Stimulated activated CD8-positive, alpha-beta memory T cell treated with anti-CD3 and anti-CD28 coated beads, Interleukin-12 subunit alpha, Interleukin-12 subunit beta, amount 100 ng/mL, for 4 hours (primary cell): ENCODE results near the gene SIM1.
"Not testable (repeated sequence)": the region's sequence is repeated elsewhere in the genome, so short reads cannot be mapped to it uniquely, and the experiment has no call there.

Experiments used
- DNase-seq: peaks from one replicate; pipeline ENCODE4 v3.0.0-alpha.2; 2020; ENCODE audit warnings: low read depth

Gene SIM1

DNA sequence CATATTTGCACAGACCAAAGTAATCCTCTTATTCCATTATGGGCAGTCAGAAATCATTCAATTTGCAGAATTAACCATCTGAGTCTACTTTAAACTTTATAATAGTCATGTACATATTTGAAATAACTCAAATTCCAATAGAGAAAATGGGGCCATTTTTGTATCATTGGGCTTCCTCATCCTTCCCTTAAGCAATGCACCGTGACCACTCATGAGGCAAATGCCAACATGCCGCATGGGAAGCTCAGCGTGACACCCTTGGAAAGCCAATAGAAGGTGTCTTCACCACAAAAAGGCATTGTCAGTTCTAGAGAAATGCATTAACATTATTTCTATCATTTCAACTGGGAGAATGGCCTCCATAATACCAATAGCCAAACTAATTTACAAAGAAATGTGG is 38.5 kb downstream of the SIM1 start:
- DNase-seq: no peak

DNA sequence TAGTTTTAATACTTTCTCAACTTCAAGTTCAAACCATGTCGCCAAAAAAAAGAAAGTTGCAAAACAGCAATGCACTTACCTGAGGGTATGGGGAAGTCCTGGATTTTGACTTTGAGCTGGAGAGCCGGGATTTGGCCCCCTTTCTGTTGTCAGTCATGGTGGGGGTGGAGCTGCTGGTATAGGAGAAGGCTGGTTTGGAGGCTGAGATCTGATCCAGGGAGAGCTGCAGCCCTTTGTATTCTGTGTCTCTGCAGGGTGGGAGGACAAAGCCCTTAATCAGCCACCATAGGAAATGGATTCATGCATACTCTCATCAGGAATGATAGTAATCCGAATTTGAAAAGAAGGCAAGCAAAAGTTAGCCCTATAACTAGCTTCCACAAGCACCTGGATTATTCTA is 44.0 kb downstream of the SIM1 start:
- no peak for DNase-seq

DNA sequence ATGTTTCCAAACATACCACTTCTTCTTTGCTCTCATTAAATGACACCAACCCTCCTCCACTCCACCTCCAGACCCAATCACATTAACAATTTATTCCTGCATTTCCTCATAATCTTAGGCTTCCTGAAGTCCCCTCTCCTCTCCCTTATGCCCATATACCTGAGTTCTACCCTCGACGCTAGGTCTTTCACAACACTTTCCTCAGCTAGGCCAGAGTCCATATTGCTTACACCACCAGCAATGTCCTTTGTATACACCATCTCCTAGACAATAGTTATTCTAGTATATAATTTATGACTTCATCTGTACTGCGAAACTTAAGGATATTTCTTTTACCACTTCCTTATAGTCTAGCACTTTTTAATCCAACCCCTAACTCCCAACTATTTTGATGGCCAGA is 47.7 kb downstream of the SIM1 start:
- no peak for DNase-seq

DNA sequence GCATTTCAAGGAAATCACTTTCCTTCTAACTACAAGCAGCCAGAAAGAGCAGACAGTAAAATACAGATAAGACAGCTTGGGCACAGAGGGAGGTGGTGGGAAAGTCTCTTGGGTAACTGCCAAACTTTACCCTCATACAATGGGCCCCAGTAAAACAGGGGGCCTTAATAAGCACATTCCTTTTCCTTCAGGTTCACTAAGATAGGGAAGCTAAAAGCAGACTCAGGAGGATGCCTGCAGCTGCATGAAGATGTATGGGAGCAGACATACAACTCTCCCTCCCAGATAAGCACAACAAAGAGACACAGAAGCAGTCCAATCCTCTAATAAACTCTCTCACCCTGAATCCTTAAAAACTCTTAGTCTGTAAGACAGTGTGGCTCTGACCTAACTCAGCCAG is 49.0 kb downstream of the SIM1 start:
- DNase-seq: no peak

DNA sequence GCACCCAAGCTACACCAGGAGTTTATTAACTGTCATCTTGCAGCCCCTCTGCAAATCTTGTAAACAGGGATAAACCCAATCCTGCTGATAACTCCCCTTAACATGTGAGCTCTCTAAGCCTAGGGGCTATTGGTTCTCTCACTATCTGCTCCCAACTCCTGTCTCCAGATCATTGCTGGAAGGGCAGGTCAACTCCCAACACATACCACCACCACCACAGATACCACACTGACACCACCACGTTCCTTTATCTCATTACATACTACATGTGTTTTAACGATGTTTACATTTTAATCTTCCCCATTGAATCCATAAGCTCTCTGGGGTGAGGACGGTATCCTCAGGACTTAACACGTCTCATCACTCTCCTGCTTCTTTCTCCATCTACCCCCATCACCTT is 51.8 kb downstream of the SIM1 start:
- no peak for DNase-seq

DNA sequence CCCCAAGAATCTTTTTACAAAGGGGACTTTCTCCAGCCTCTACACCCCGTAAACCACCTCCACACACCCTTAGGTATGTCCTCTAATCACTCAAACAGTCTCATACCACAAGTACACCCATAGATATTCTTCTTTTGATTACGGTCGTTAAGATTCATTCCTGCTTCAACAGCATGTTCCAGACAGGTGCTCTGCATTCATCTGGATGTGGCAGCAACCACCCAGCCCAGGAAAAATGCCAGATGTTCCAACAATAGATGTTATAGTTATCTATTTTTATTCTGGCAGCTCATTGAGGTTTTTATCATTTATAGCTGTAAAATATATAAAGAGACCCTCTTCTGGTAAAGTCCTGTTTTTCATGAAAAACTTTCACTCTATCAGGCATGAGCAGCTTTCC is 60.7 kb downstream of the SIM1 start:
- no peak for DNase-seq

DNA sequence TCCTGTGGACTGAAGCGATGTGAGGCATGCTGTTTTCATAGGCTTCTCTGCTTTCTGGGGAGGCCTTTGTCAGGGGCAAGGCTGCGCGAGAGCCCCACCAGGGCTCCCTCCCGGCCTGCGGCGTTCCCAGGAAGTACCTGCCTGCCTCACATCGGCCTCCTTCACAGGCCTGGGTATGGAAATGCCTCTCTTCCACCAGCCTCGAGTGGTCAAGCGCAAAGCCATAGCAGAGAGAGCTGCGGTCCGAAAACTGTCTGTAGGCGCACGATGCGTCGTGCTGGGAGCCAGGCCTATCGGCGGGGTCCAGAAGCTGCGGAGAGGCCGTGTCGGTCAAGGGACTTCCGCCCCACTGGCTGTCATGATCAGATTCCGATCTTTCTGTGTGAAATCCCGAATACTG is 71.2 kb downstream of the SIM1 start:
- DNase-seq: no peak

DNA sequence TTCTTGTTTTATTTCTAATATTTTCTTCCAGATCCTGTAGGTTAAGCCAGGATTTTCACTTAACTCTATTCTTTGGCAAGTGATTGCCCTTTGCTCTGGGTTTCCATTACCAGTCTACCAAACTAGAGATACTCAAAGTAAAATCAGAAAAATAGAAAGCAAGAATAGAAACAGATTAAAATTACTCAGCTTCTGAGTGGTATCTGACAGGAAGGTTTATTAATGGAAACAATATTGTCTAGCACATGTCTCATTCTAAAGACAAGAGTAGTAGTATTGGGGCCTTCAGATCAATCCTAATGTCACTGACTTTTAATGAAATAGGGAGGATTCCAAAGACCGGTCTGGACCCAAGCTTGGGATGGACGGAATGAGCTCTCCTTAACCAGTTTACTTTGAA is 72.3 kb downstream of the SIM1 start:
- DNase-seq: no peak

DNA sequence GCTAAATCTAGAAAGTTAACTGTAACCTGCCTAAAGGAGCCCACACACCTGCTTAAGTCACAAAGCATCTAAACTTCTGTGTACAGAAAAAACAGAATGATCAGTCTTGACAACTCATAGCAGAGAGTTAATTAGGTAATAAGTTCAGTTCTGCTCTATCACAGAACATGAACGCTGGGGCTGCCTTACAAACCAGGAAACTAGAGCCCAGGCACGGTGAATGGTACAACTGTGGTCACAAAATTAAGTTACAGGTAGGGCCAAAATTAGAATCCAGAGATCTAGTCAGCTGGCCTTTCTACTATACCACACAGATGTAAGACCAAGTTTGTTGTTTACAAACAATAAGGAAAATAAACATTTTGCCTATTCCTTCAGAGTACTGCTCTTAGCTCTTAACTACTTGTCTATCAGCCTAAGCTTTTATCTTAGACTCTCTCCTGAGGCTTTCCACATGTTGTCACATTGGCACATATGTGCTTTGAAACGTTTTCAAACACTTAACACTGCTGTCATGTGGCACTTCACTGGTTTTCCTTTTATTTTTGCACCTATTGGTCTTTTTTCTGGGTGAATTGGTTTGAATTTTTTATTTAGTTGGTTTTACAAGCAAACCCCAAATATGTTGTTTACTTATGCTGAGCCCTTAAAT is 75.7 kb downstream of the SIM1 start:
- DNase-seq: no peak

DNA sequence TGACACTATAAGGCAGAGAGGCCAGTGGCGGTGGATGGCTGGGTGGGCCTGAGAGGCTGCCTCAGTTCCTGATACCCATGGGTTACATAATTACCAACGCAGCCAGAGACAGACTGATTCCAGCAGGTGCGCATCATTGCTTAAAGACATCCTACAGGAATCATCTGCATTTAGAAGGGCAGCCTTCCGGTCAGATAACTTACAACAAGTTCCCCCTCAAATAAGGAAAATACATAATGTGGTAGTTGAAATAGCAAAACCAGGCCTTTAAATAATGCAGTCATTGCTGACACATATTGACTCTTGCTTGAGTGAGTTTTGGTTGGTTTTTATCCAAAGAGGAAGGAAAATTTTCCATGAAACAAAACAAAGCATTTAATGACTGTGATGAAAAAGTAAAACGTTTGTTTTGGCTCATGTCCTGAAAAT is 81.9 kb downstream of the SIM1 start:
- DNase-seq: no peak

DNA sequence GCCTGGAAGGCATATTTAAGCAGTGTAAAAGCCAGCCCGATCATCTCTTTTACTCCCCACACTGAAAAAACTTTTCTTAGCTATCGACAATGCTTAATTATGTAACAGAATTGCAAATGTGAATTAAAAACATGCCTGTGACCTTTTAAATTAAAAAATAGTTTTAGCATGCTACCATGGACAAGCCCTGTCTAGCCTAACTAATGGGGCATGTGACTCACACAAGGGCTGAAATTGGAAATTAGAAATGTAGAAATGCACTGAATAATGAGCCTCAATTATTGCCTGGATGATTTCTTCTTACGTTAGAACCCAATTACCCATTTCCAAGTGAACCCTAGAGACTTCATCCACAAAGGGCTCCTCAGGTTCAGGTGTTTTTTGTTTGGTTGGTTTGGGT is 82.7 kb downstream of the SIM1 start:
- no peak for DNase-seq

DNA sequence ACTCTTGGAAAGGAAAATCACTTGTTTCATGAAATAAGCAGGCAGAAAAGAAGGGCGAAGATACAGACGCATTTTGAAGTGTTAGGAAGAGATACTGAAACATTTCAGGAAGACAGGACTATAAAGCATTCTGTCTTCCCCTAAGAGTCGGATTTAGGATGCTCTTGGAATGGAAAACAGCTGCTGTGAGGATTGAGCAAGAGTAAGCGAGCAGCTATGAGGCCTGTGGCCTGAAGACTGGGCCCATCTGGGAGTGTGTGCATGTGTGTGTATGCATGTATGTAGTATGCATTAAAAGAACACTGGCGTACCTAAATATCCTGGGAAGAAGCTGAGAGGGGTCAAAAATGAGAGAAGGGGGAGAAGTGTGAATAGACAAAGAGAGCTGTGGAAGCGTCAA is 83.6 kb downstream of the SIM1 start:
- no peak for DNase-seq

DNA sequence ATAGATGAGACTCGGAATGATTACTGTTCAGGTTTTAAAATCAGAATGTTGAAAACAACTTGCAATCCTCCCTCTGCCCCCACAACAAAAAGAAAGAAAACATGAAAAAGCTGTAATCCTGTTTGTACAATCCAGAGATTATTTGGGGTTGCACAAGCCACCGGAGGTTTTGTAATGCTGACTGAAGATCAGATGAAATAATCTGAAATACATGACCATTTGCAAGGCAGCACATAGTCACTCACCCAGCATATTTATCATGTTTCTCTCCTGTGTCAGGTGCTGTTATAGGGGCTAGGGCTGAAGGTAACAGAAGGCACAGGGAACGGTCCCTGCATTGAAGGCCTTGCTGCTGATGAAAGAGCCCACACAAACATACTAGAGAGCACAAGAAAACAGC is 85.3 kb downstream of the SIM1 start:
- DNase-seq: no peak

DNA sequence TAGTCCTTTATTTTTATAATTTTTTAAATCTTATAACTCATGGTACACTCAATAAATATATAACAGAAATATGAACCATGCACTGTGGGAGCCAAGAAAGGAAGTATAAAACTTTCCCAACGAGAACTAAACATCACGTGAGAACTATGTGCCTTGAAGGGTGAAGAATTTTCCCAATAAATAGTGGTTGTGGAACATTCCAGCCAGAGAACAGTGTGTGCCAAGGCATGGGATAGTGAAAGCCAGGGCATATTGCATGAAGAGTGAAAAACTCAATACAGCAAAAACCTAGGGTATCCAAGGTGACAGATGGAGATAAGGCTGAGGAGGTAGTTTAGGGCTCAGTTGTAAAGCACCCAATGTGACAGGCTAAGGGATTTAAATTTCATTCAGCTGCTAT is 86.1 kb downstream of the SIM1 start:
- no peak for DNase-seq

DNA sequence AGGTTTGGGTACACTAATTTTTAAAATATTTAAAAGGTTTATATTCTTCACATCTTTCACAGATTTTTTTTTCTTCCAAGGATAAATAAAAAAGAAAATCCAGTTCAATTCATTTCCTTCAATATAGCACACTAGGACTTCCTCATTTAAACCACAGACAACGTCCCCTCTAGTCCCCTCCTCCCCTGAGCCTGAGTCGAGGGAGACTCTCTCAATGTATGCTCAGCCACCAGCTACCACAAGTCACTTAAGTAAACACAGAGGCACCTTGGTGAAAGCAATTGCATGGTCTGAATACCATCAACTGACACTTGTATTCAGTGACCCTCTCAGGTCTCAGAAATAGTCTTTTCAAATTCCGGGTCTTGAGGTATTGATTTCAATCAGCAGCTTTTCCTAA is 88.6 kb downstream of the SIM1 start:
- no peak for DNase-seq

DNA sequence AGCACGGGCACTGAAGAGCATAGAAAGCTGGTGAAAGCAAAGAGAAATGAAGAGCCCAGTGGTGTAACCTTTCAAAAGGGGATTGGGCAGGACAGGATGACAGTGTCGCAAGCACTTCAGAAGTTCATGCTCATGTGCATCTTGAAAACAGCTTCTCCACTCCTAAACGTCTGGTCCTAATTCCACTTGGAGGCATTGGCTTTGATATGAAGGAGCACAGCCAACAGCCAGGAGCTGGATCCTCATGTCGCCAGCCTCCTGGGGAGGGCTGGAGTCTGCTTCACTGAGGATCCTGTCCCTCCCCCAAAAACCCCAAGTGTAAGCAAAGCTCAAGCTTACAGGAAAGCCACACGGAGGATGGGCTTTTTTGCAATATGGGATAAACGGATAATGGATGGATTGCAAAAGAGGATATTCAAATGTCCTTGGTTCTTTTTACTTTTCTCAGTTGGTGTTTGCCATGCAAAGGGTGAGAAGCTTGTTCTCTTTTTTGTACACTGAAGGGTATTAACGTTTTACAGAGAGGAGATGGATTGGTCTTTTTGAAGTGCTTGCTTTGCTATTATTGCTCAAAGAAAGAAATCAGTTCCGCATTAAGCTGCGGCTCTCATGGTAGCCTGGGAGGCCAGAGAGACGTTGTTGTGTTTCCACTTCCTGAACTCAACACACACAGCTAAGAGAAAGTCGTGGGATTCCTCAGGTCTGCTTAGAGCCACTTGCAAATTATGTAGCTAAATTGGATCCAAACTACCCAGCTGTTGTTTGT is 92.2 kb downstream of the SIM1 start:
- no peak for DNase-seq

DNA sequence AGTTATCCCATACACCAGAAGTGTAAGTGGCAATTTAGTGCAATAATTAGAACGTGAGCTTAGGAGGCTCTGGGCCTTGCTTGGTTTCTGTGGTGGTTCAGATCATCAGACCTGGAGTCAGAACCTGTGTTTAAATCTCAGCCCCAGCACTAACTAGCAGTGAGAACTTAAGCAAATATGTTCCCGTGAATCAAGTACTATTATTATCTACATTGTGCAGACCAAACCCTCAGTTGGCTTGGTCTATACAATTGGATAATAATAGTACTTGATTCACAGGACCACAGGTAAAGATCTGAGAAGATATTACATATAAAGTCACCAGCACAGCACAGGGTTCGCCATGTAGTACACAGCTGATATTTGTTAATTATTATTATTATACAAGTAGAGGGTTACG is 93.1 kb downstream of the SIM1 start:
- no peak for DNase-seq

DNA sequence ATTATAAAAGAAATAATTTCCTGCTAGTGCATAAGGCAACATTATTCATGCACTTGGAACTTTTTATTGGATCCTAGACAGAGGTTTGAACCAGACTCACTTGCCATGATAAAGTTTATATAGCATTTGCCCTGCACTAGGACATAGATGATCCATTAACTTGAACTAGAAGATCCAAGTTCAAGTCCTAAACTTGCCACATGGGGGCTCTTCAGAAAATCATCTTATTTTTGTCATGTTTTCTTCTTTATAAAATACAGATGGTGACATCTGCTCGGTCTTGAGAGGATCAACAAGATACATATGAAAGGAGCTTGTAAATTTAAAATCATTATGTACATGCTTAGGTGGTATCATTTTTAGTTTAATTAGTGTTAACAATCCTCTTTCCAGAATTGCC is 94.5 kb downstream of the SIM1 start:
- DNase-seq: no peak

DNA sequence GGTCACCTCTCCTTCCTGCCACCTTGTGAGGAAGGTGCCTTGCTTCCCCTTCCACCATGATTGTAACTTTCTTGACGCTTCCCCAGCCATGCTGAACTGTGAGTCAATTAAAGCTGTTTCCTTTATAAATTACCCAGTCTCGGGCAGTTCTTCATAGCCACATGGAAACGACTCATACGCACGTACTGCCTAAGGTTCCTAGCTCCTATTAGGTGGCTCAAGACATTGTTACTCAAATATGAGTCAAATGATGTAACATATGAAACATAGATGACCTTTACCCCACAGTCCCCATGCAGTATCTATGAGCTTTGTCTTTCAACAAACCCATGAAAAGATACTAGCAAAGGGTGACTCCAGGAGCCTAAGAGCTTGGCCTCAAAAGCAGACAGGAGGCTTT is 98.3 kb downstream of the SIM1 start:
- DNase-seq: no peak

DNA sequence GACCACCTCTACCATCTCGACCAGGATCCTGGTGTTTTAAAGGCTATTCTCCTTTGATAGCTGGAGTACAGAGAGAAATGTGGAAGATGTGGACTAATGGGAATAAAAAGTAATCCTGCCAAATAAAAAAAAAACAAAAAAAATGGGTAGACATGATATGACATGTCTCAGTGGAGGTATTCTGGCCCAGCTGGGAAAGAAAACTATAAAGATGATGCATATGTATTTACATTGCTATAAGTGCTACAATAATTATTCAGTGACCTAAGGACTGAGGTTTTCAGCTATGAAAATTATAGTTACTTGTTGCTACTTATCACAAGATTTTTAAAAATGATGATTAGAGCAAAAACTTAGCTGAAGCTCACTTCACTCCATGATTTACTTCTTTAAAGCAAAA is 101.1 kb downstream of the SIM1 start:
- no peak for DNase-seq

DNA sequence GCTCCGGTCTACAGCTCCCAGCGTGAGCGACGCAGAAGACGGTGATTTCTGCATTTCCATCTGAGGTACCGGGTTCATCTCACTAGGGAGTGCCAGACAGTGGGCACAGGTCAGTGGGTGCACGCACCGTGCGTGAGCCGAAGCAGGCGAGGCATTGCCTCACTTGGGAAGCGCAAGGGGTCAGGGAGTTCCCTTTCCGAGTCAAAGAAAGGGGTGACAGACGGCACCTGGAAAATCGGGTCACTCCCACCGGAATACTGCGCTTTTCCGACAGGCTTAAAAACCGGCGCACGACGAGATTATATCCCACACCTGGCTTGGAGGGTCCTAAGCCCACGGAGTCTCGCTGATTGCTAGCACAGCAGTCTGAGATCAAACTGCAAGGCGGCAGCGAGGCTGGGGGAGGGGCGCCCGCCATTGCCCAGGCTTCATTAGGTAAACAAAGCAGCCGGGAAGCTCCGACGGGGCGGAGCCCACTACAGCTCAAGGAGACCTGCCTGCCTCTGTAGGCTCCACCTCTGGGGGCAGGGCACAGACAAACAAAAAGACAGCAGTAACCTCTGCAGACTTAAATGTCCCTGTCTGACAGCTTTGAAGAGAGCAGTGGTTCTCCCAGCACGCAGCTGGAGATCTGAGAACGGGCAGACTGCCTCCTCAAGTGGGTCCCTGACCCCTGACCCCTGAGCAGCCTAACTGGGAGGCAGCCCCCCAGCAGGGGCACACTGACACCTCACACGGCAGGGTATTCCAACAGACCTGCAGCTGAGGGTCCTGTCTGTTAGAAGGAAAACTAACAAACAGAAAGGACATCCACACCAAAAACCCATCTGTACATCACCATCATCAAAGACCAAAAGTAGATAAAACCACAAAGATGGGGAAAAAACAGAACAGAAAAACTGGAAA is 109.7 kb downstream of the SIM1 start:
- DNase-seq: not testable (repeated sequence)

DNA sequence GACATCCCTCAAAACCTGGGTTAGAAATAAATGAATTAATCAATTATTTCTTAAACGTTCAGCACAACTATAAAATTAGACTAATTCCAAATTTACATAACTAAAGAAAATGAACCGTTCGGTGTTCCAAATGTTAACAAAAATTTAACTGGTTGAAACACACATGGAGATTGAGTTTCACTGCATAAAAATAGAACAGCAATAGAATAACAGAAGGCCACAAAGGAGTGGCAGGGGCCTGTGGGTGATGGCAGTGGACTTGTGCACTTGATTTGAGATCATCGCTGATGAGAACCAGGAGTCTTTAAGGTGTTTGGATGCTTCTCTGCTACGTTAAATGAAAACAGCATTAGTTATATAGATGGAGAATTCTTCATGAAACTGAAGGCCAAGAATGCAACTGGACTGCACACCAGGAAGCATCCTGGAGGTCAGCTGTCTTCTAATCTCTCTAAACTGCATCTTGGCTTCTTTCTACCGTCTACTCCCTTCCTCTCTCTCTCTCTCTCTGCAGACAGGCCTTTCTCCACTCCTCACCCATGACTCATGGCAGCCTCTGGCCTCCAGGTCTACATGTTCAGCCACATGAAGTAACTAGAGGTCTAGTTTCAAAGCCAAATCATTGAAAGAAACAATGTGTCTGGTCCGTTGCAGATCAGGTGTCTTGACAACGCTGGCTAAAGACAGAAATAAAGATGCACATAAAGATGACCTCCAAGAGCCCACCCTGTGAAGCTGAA is 111.3 kb downstream of the SIM1 start:
- no peak for DNase-seq
